ENCODE data around the gene C4A. TPM values are rescaled to one million over a fixed set of nuclear protein-coding genes. Genes with fewer than 3 reads are reported as not detected.
A peak's percentile ranks its signal among the peaks of the same experiment; 100 is the strongest.

C4A gene
- total and polyA plus RNA-seq, 2 of the 8 experiments (the other 6 are each of a cell fraction or from before 2014, with no cell fraction given), result 0.62 to 2.4 TPM

GRCh38 chr6:31971279-31971992 is 10.4 kb upstream of the C4A start:
- Histone ChIP-seq H2BK12ac (ENCODE audit: low read depth, low read length) (peak overlapping the region; percentile 82), H3K79me1 (ENCODE audit: low read depth, low read length) (peaks cover 4% of the 10 kb centered on the region; the same call in 1 of the 2 replicates), H3K4me3 (ENCODE audit: extremely low read depth in 1 of 4, insufficient read depth in 2 of 4, low read depth in 3 of 4, low read length in 4 of 4) (peak overlapping the region; percentile 68 to 94 (median 84)), H3K9me3 (ENCODE audit: insufficient read depth in 2 of 2, low read depth in 1 of 2, low read length in 1 of 2) (no peaks in the 10 kb centered on the region; a peak in 1 of 4 replicates), H3K23me2 (ENCODE audit: low read depth, low read length) (peaks cover 13% of the 10 kb centered on the region), H2BK15ac (ENCODE audit: low read length) (no peak overlapping the region), H3K14ac (ENCODE audit: insufficient read length) (no peak overlapping the region), H3K9ac (replicated peaks in 1 of 4; ENCODE audit: extremely low read depth in 1 of 4, low read depth in 3 of 4, low read length in 3 of 4) (peak overlapping the region in 3 of 4 experiments; percentile 79 to 84 (median 79); a peak in 6 of 7 replicates), H4K20me1 (replicated peaks in 1 of 2; ENCODE audit: control insufficient read depth in 1 of 2, insufficient read depth in 2 of 2, low read length in 2 of 2) (peaks cover 0 to 3% of the 10 kb centered on the region in 2 experiments), H3K36me3 (ENCODE audit: control insufficient read depth in 2 of 4, insufficient read depth in 4 of 4, low read length in 3 of 4) (peaks cover 10 to 35% (median 25%) of the 10 kb centered on the region in 4 experiments; a peak in 7 of 8 replicates), H2AK5ac (ENCODE audit: low read depth, low read length) (peak overlapping the region; percentile 68; the same call in 1 of the 2 replicates), H3K4me1 (replicated peaks in 1 of 4; ENCODE audit: control insufficient read depth in 3 of 4, insufficient read depth in 4 of 4, low read length in 3 of 4) (peaks cover 0 to 9% (median 5%) of the 10 kb centered on the region in 4 experiments; a peak in 5 of 7 replicates), H4K5ac (ENCODE audit: insufficient read length, low read depth, low read length) (peak overlapping the region; percentile 55), H2BK5ac (ENCODE audit: low read depth, low read length) (peak overlapping the region; percentile 88; the same call in 1 of the 2 replicates), H3K23ac (ENCODE audit: insufficient read length) (no peak overlapping the region), H2BK120ac (replicated peaks; ENCODE audit: low read depth, low read length) (no peak overlapping the region), H4K91ac (replicated peaks; ENCODE audit: insufficient read length, low read length) (no peak overlapping the region), H3K27ac (ENCODE audit: low read depth, low read length) (peak overlapping the region; percentile 90), H3K56ac (replicated peaks; ENCODE audit: insufficient read length, low read depth, low read length) (no peak overlapping the region), H3K4ac (replicated peaks; ENCODE audit: insufficient read length, low read depth, low read length) (peak overlapping the region; percentile 3), H2BK20ac (ENCODE audit: low read length) (no peak overlapping the region), H2AFZ (ENCODE audit: low read length) (peak overlapping the region; percentile 57; the same call in 1 of the 2 replicates), H3K4me2 (ENCODE audit: insufficient read depth in 1 of 2, low read depth in 2 of 2, low read length in 2 of 2) (peak overlapping the region; percentile 91 to 100), H3K79me2 (ENCODE audit: control insufficient read depth in 1 of 2, insufficient read depth in 2 of 2, low read length in 2 of 2) (peaks cover 0 to 11% of the 10 kb centered on the region in 2 experiments; a peak in 1 of 4 replicates), H3K27me3 (replicated peaks in 1 of 4; ENCODE audit: control insufficient read depth in 3 of 4, extremely low read depth in 1 of 4, insufficient read depth in 3 of 4, low read length in 3 of 4) (no peaks in the 10 kb centered on the region; a peak in 1 of 7 replicates), H3K18ac (ENCODE audit: extremely low read depth, low read length) (peak overlapping the region; percentile 5; the same call in 1 of the 2 replicates), H4K8ac (ENCODE audit: extremely low read depth, insufficient read depth, low read length) (peak overlapping the region; percentile 98; the same call in 1 of the 2 replicates)
- FAIRE-seq, result no peak
- 65% methylated on average over 27 of the region's 29 CpGs; no CpG with 5 or more reads in 1 of the 2 experiments for WGBS, 2 experiments (ENCODE audit: extremely low coverage in 1 of 2, insufficient coverage in 1 of 2, insufficient read length in 1 of 2, insufficient replicate concordance in 2 of 2, low coverage in 1 of 2, low lambda C conversion rate in 2 of 2, missing lambda C conversion rate in 1 of 2)
- peak in 1 of 2 experiments; percentile 50 for DNase-seq (ENCODE audit: low read depth in 1 of 2, low spot score in 2 of 2)
- ChIA-PET POLR2A (ENCODE audit: partially characterized antibody) (interaction anchor here (0.7 to 15.3 kb wide), 21 partner anchors 9 to 1001 kb away, joined by 3 to 279 read pairs (median 4); partner anchors contain the start of genes CFB, EHMT2, FKBPL and NELFE), CTCF (ENCODE audit: partially characterized antibody) (interaction anchor here (0.6 to 10.2 kb wide), 6 partner anchors 10 to 1193 kb away, joined by 3 to 84 read pairs (median 4); no protein-coding TSS in a partner anchor)
- TF ChIP-seq CBX8 (IDR thresholded peaks at IDR 0.05; ENCODE audit: borderline replicate concordance, low read depth, low read length) (no peak), KDM4A (IDR thresholded peaks at IDR 0.05; ENCODE audit: low read depth, low read length, severe bottlenecking) (no peak), NANOG (IDR thresholded peaks at IDR 0.05; ENCODE audit: insufficient read depth, low read depth, low read length, poor library complexity, severe bottlenecking) (no peak), POU5F1 (IDR thresholded peaks at IDR 0.05; ENCODE audit: low read depth, low read length) (no peak), HDAC2 (IDR thresholded peaks at IDR 0.05; ENCODE audit: borderline replicate concordance in 1 of 2, low read depth in 2 of 2, low read length in 2 of 2) (no peak), TBP (IDR thresholded peaks at IDR 0.05; ENCODE audit: low read depth, low read length) (no peak), SP2 (IDR thresholded peaks at IDR 0.05; ENCODE audit: low read length) (no peak), ZNF274 (IDR thresholded peaks at IDR 0.05; ENCODE audit: borderline replicate concordance, extremely low read depth, low read length) (no peak), RXRA (IDR thresholded peaks at IDR 0.05; ENCODE audit: insufficient read depth, low read depth, low read length) (no peak)
- TF ChIP-seq, protein P1, sequence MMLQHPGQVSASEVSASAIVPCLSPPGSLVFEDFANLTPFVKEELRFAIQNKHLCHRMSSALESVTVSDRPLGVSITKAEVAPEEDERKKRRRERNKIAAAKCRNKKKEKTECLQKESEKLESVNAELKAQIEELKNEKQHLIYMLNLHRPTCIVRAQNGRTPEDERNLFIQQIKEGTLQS (IDR thresholded peaks at IDR 0.05; ENCODE audit: insufficient read depth, low read depth, low read length), result no peak

All from H1 (cell line).